ENCODE data around the gene EID1.

EID1 gene

GRCh38 chr15:48924528-48925393, 46.8 kb downstream of the EID1 start:
- no peak for TF ChIP-seq CTCF (IDR thresholded peaks at IDR 0.05; ENCODE audit: borderline replicate concordance, insufficient read depth, low read depth, low read length)
- no peak overlapping the region for H3K4me3 ChIP-seq (ENCODE audit: low read depth, low read length)

- no peak overlapping the region for H3K4me3 ChIP-seq (ENCODE audit: low read depth, low read length)
- TF ChIP-seq CTCF (IDR thresholded peaks at IDR 0.05; ENCODE audit: borderline replicate concordance, insufficient read depth, low read depth, low read length): no peak
Observed at GRCh38 chr15:48925714-48926223, 47.8 kb downstream of the EID1 start.

- no peak overlapping the region for H3K4me3 ChIP-seq (ENCODE audit: low read depth, low read length)
- TF ChIP-seq CTCF (IDR thresholded peaks at IDR 0.05; ENCODE audit: borderline replicate concordance, insufficient read depth, low read depth, low read length): no peak
Observed at GRCh38 chr15:48928877-48929538, 51.1 kb downstream of the EID1 start.

- no peak for TF ChIP-seq CTCF (IDR thresholded peaks at IDR 0.05; ENCODE audit: borderline replicate concordance, insufficient read depth, low read depth, low read length)
- no peak overlapping the region for H3K4me3 ChIP-seq (ENCODE audit: low read depth, low read length)
Observed at GRCh38 chr15:48929661-48930060, 51.7 kb downstream of the EID1 start.

Measured in GM12875 (cell line).